GM11168 (cell line): Measurements from ENCODE around the gene MUC5AC.
"Not testable (repeated sequence)": the region's sequence is repeated elsewhere in the genome, so short reads cannot be mapped to it uniquely, and the experiment has no call there.

ENCODE experiments used
- in situ Hi-C: fragments of 300-500 bp; cut with MboI; formaldehyde crosslinking; loops from one replicate; pipeline ENCODE4 v1.12.0; 2022; ENCODE audit warnings: low sequenced_read_pairs; ENCODE audit not compliant: unreplicated experiment

Gene MUC5AC

GRCh38 chr11:1147792-1148191 is 10.0 kb upstream of the MUC5AC start:
- in situ Hi-C loops = no loop called here

GRCh38 chr11:1148752-1149180 is 9.0 kb upstream of the MUC5AC start:
- in situ Hi-C loops = no loop called here

GRCh38 chr11:1149545-1149944 is 8.2 kb upstream of the MUC5AC start:
- in situ Hi-C loops = no loop called here

GRCh38 chr11:1150116-1150515 is 7.6 kb upstream of the MUC5AC start:
- in situ Hi-C loops = no loop called here

- in situ Hi-C loops = no loop called here
These were observed 6.9 kb upstream of the MUC5AC start for GRCh38 chr11:1150769-1151365.

GRCh38 chr11:1151366-1152315 is 6.1 kb upstream of the MUC5AC start:
- in situ Hi-C loops = no loop called here

- in situ Hi-C loops = no loop called here
These were observed 5.2 kb upstream of the MUC5AC start for GRCh38 chr11:1152316-1153104.

- in situ Hi-C loops = no loop called here
These were observed 4.4 kb upstream of the MUC5AC start for GRCh38 chr11:1153105-1153950.

- in situ Hi-C loops = no loop called here
These were observed 3.7 kb upstream of the MUC5AC start for GRCh38 chr11:1153951-1154493.

- in situ Hi-C loops = not testable (repeated sequence)
These were observed 3.1 kb upstream of the MUC5AC start for GRCh38 chr11:1154656-1155055.

- in situ Hi-C loops = no loop called here
These were observed 2.5 kb upstream of the MUC5AC start for GRCh38 chr11:1155274-1155693.

- in situ Hi-C loops = no loop called here
These were observed 1.0 kb upstream of the MUC5AC start for GRCh38 chr11:1156506-1157340.

- in situ Hi-C loops = no loop called here
These were observed 460 bp upstream of the MUC5AC start for GRCh38 chr11:1157341-1157644.

- in situ Hi-C loops = no loop called here
These were observed 1.1 kb downstream of the MUC5AC start for GRCh38 chr11:1158681-1159487.

- in situ Hi-C loops = not testable (repeated sequence)
These were observed 1.9 kb downstream of the MUC5AC start for GRCh38 chr11:1159488-1160220.

- in situ Hi-C loops = no loop called here
These were observed 2.7 kb downstream of the MUC5AC start for GRCh38 chr11:1160231-1161101.
